Activated naive CD4-positive, alpha-beta T cell treated with anti-CD3 and anti-CD28 coated beads, Interleukin-2, amount 10 ng/mL, durations not matched to agents 7 days and 5 days (primary cell): ENCODE results near the gene EVI5.

Source experiments
- CTCF ChIA-PET: fragments of 350-600 bp; sonication (Branson Sonifier 250); formaldehyde crosslinking; loops from one replicate; lab custom pipeline; 2021; ENCODE audit warnings: antibody characterized with exemption; lab: Charles Lee
- DNase-seq: peaks from one replicate; pipeline ENCODE4 v3.0.0-alpha.2; 2020
- H3K27ac Mint-ChIP-seq: one replicate; pipeline ENCODE4 v1.8.0; 2021; ENCODE audit warnings: mild to moderate bottlenecking, moderate library complexity, mixed read lengths
- H3K27me3 Mint-ChIP-seq: one replicate; pipeline ENCODE4 v1.8.0; 2021; ENCODE audit warnings: mild to moderate bottlenecking, mixed read lengths
- H3K36me3 Mint-ChIP-seq: one replicate; pipeline ENCODE4 v1.8.0; 2021; ENCODE audit warnings: mixed read lengths
- H3K4me1 Mint-ChIP-seq: one replicate; pipeline ENCODE4 v1.8.0; 2021; ENCODE audit warnings: mixed read lengths
- H3K4me3 Mint-ChIP-seq: one replicate; pipeline ENCODE4 v1.8.0; 2021; ENCODE audit warnings: mild to moderate bottlenecking, moderate library complexity, mixed read lengths
- H3K9me3 Mint-ChIP-seq: one replicate; pipeline ENCODE4 v1.8.0; 2021; ENCODE audit warnings: mixed read lengths

The EVI5 gene

DNA sequence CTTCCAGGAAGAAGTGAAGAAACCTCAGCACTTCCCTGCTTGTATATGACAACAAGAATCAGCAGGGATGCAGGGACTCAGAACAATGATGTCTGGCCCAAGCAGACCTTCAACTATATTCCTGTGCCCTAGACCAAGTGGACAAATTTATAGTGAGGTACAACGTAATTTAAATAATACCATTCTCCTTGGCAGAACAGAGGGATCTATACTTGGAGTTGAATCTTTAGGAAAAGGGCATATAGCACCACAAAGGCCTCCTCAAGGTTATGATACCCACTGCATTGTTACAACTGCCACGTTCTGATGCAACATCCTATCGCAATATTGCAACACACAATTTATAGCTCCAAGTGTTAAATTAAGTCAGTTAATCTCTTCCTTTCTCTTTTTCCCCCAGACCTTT is 269.1 kb downstream of the EVI5 start:
- Mint-ChIP-seq H3K9me3 (no peaks in the 10 kb centered on the region), H3K4me1 (peaks cover 12% of the 10 kb centered on the region), H3K27me3 (no peaks in the 10 kb centered on the region), H3K27ac (no peak overlapping the region), H3K4me3 (no peak overlapping the region), H3K36me3 (no peaks in the 10 kb centered on the region)
- DNase-seq: no peak
- CTCF ChIA-PET: no interaction called here

DNA sequence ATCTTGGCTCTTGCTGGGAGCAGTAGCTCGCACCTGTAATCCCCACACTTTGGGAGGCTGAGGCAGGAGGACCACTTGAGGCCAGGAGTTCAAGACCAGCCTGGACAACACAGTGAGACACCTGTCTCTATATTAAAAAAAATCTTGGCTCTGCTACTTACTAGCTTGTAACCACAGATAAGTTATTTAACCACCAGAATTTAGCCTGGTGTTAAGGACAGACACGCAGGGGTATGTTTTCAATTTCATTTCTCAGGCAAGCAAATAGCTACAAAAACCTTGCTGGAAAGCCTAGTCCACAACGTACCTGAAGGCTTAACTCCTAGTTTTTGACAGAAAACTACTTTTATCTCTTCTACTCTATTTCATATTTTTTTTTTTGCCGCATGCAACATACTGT is 273.4 kb downstream of the EVI5 start:
- no peaks in the 10 kb centered on the region for H3K27me3 Mint-ChIP-seq
- CTCF ChIA-PET: no interaction called here
- no peaks in the 10 kb centered on the region for H3K36me3 Mint-ChIP-seq
- H3K9me3 Mint-ChIP-seq: no peaks in the 10 kb centered on the region
- no peak overlapping the region for H3K4me3 Mint-ChIP-seq
- H3K27ac Mint-ChIP-seq: no peak overlapping the region
- DNase-seq: no peak
- H3K4me1 Mint-ChIP-seq: peaks cover 10% of the 10 kb centered on the region

DNA sequence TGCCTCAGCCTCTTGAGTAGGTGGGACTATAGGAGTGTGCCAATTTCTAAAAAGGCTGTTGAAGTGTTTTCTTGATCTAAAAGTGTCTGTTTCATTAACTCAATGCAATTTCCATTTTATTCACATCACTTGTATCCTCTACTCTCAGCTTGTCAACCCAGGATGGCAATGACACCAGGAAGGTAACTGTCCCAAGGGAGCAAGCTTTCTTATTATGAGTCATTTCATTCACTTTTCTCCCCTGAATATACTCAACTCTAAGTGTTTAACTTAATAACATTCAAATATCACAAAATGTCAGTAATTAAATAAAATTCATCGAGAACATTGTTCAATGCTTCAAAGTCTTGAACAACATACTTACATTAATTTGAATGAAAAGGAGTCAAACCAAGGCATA is 275.3 kb downstream of the EVI5 start:
- Mint-ChIP-seq H3K4me3 (no peak overlapping the region), H3K27ac (no peak overlapping the region), H3K36me3 (no peaks in the 10 kb centered on the region), H3K4me1 (peaks cover 11% of the 10 kb centered on the region), H3K27me3 (no peaks in the 10 kb centered on the region), H3K9me3 (no peaks in the 10 kb centered on the region)
- no peak for DNase-seq
- CTCF ChIA-PET: no interaction called here

DNA sequence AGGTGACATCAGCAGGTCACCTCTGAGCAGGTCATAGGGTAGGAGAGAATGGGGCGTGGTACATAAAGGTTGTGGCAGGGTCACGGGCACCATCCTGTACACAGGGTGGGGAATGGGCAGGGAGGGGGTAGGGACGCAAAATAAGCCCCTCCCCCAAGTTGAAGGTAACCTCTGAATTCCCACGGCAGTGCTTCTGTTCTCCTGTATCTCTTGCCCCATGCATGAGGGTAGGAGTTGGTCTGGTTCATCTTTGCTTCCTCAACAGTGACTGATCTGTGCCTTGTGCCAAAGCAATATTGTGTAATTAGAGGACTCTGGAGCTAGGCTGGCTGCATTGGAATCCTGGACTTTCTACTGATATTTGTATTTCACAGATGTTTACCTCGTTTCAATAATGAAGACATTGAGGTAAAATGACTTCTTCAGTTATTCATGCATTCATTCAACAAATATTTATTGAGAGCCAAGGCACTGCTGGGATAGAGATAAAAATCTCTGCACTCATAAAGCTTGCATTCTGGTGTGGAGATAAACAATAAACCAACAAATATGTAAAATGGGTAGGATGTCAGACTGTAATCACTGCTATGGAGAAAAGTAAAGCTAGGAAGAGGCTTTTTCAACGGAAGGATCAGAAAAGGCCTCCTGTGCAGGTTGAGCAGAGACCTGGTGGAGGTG is 279.8 kb downstream of the EVI5 start:
- H3K36me3 Mint-ChIP-seq: no peaks in the 10 kb centered on the region
- H3K27me3 Mint-ChIP-seq: no peaks in the 10 kb centered on the region
- no peak overlapping the region for H3K4me3 Mint-ChIP-seq
- no peak for DNase-seq
- CTCF ChIA-PET: interaction anchor here (1.2 kb wide), 1 partner anchor 26 kb away, joined by 4 read pairs; no protein-coding TSS in a partner anchor
- H3K27ac Mint-ChIP-seq: no peak overlapping the region
- H3K9me3 Mint-ChIP-seq: no peaks in the 10 kb centered on the region
- peaks cover 31% of the 10 kb centered on the region for H3K4me1 Mint-ChIP-seq

DNA sequence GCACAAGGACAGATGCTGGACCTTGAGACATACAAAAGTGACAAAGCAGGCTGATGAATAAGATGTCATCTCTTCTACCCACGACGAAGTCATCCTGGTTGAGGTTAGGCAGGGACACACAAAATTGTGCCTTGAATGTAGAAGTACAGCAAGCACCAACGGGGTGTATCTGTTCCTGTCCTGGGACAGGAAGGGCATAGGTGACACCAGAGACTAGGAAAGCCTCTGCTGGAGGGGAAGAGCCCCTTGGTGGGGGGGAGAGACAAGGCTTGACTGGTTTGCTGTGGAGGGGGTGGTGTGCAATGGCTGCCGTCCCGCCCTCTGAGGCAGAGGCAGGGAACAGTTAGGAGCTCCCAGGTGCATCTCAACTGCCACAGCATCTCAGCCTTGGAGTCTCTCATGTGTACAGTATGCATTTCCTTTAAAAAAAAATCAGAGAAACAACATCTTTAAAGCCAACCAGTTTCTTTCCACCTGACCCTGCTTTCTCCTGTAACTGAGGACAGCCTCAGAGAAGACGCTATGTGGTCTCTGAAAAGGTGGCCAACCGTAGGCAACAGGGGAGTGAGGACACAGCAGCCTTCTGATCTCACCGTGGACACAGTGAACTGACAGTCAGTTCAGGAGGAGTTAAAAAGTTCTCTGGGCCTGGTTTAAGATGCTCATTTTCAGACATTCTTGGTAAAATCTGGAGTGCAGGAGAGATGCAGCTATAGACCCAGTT is 280.5 kb downstream of the EVI5 start:
- Mint-ChIP-seq H3K4me1 (peaks cover 31% of the 10 kb centered on the region), H3K27ac (no peak overlapping the region), H3K4me3 (no peak overlapping the region), H3K27me3 (no peaks in the 10 kb centered on the region), H3K9me3 (no peaks in the 10 kb centered on the region), H3K36me3 (no peaks in the 10 kb centered on the region)
- CTCF ChIA-PET: interaction anchor here (0.6 to 1.2 kb wide), 3 partner anchors 16 to 27 kb away, joined by 3 to 4 read pairs (median 4); no protein-coding TSS in a partner anchor
- DNase-seq: no peak

DNA sequence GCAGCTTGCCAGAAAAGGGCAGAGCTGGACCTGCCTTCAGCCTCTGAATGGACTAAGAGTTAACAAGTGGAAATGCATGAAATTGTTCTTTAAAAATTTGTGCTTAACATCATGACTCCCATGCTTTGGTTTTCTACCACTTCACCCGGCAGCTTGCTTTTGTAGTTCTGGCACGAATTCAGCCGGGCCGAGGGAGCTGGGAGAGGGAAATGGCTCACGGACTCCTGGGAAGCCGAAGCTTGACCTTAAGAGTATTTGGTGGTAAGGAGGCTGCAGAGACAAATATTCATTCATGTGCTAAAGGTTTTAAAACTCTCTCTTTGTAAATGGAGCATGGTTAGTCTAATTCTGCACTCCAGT is 281.0 kb downstream of the EVI5 start:
- H3K4me1 Mint-ChIP-seq: peaks cover 31% of the 10 kb centered on the region
- H3K9me3 Mint-ChIP-seq: no peaks in the 10 kb centered on the region
- H3K4me3 Mint-ChIP-seq: no peak overlapping the region
- H3K27ac Mint-ChIP-seq: no peak overlapping the region
- CTCF ChIA-PET: interaction anchor here (0.6 to 1.1 kb wide), 3 partner anchors 15 to 35 kb away, joined by 3 to 4 read pairs (median 3); no protein-coding TSS in a partner anchor
- no peaks in the 10 kb centered on the region for H3K27me3 Mint-ChIP-seq
- no peak for DNase-seq
- no peaks in the 10 kb centered on the region for H3K36me3 Mint-ChIP-seq

DNA sequence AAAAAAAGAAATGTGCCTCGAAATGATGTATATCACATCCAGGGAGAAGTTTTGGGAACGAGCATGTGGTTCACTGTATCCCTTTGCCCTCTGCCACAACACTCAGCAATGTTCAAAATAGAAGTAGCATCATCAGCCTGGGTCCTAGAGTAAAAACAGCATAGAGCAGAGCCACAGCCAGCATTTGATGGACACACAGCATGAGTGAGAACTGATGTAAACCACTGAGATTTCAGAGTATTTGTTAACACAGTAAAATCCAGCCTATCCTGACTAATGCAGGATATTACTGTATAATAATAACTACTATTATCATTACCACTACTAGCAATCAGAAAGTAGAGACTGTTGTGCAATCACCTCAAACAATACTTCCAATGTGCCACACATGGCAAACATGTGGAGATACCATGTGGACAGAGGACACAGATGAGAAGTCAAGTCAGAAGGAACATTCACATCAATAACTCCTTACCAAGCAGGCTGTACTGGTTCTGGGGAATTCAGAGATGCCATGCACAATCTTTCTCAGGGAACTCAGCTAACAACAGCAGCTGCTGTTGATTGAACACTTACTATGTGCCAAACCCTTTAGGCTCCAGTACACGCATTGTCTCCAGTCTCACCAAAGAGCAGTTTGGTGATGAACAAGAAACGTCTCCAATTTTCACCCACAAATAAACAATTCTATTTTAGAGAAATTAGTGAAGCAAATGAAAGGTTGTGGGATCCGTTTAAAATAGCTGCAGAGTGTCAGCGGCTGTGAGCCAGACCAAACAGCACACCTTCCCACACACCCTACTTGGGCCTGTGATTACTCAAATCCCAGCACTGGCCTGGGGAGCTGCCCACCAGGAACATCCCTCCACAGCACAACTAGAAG is 281.6 kb downstream of the EVI5 start:
- DNase-seq: no peak
- Mint-ChIP-seq H3K27ac (no peak overlapping the region), H3K9me3 (no peaks in the 10 kb centered on the region), H3K4me1 (peaks cover 31% of the 10 kb centered on the region), H3K27me3 (no peaks in the 10 kb centered on the region), H3K4me3 (no peak overlapping the region), H3K36me3 (no peaks in the 10 kb centered on the region)
- CTCF ChIA-PET: interaction anchor here (1.1 kb wide), 2 partner anchors 18 to 36 kb away, joined by 3 to 4 read pairs; no protein-coding TSS in a partner anchor

DNA sequence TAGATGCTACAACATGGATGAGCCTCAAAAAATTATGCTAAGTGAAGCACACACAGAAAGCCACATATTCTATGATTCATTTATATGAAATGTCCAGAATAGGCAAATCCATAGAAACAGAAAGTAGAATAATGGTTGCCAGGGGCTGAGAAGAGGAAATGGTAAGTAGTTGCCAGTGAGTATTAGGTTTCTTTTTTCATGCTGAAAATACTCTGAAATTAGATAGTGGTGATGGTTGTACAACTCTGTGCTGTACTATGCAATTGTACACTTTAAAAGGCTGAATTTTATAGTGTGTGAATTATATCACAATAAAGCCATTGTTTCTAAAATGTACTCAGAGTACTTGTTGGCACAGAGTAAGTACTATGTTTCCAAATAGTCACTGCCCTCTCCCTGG is 282.7 kb downstream of the EVI5 start:
- no peak for DNase-seq
- Mint-ChIP-seq H3K4me3 (no peak overlapping the region), H3K27ac (peak overlapping the region; percentile 8), H3K9me3 (no peaks in the 10 kb centered on the region), H3K36me3 (no peaks in the 10 kb centered on the region), H3K4me1 (peaks cover 31% of the 10 kb centered on the region), H3K27me3 (no peaks in the 10 kb centered on the region)
- CTCF ChIA-PET: no interaction called here

DNA sequence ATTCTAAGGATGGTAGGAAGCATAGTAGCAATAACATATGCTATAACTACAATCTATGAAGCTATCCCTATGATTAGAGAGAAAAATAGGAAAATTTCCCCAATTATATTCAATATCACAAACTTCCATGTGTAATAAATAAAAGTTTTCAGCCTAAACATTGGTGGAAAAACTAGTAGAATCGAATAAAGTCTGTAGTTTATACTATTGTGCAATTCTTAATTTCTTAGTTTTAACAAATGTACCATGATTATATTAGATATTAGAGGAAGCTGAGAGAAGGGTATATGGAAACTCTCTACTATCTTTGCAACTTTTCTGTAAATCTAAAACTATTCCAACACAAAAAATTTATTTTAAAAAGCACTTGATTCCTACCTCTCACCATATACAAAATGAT is 284.4 kb downstream of the EVI5 start:
- Mint-ChIP-seq H3K36me3 (no peaks in the 10 kb centered on the region), H3K4me3 (no peak overlapping the region), H3K4me1 (peaks cover 41% of the 10 kb centered on the region), H3K27ac (no peak overlapping the region), H3K9me3 (no peaks in the 10 kb centered on the region), H3K27me3 (no peaks in the 10 kb centered on the region)
- CTCF ChIA-PET: interaction anchor here (1.2 kb wide), 1 partner anchor 15 kb away, joined by 4 read pairs; no protein-coding TSS in a partner anchor
- no peak for DNase-seq

DNA sequence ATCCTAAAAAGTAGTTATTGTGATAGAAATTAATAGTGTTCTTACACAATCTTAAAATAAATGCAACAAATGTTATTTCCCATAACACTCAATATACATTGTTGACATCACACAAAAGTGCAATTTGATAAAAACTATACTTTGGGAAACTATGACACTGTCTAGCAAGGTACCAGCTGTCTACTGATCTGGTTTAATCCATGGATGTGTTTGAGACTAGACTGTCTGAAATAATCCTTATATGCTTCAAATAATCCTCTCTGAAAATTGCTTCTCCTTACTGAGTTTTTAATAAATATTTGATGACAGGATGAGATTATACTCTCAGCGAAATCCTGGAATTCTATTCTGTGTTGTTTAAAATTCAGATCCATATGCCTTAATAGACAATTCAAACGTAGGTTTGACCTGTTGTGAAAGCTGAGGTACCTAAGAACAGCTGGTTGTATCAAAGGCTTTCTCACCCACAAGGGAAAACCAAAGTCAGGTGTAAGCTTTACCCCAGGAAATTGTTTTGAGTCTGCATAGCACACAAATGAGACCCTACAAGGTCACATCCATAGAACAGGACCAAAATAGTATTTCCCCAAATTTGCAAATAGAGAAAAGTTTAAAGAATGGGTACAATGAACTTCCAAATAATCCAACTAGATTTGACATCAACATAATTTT is 289.4 kb downstream of the EVI5 start:
- peak overlapping the region; percentile 55 for H3K27ac Mint-ChIP-seq
- H3K9me3 Mint-ChIP-seq: no peaks in the 10 kb centered on the region
- no peaks in the 10 kb centered on the region for H3K27me3 Mint-ChIP-seq
- peak overlapping the region; percentile 28 for H3K4me3 Mint-ChIP-seq
- H3K4me1 Mint-ChIP-seq: peaks cover 44% of the 10 kb centered on the region
- H3K36me3 Mint-ChIP-seq: peaks cover 5% of the 10 kb centered on the region
- CTCF ChIA-PET: interaction anchor here (0.6 kb wide), 1 partner anchor 9 kb away, joined by 3 read pairs; no protein-coding TSS in a partner anchor
- no peak for DNase-seq

DNA sequence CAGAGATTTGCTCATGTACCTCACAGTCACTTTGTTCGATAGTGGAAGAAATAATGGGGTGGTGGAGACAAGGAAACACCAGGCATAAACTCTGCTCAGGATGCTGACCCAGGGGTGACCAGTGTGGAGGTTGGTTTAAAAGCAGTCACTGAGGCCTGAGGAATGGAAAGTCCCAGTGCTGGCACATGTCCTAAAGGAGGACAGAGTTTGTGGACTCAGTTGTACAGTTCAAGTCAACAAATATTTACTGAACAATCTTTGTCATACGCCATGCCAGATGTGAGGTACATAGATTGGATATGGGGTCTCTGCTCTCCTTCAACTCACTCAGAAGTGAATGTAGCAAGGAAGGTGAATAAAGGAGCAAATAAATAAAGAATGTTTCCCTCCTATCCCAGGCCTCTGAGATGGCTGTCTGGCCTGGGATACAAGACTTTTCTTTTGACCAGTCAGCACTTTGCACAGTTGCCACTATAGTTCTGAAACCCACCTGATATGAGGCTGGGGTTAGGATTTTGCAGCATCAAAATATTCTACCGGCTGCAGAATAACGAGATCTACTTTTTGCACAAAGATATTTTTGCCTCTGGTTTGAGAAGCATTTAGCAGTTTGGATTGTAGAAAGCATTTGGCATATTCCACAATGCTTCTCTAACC is 290.3 kb downstream of the EVI5 start:
- peaks cover 5% of the 10 kb centered on the region for H3K36me3 Mint-ChIP-seq
- no peak overlapping the region for H3K4me3 Mint-ChIP-seq
- H3K27ac Mint-ChIP-seq: no peak overlapping the region
- H3K4me1 Mint-ChIP-seq: peaks cover 49% of the 10 kb centered on the region
- H3K27me3 Mint-ChIP-seq: no peaks in the 10 kb centered on the region
- DNase-seq: no peak
- H3K9me3 Mint-ChIP-seq: no peaks in the 10 kb centered on the region
- CTCF ChIA-PET: no interaction called here

DNA sequence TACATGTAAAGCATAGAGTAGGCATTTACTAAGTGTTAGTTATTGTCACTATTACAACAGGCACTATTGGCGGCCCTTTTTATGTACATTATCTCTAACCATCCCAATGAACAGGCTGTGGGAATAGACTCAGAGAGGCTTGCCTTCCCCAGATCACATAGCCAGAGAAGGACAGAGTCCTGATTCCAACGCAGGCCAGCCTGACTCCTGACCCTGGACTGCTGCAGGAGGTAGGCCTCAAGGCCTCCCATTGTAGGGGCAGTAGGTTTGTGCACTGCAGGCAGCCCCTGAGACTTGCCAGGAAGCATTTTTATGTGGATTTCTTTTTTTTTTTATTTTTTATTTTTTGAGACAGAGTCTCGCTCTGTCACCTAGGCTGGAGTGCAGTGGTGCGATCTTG is 291.8 kb downstream of the EVI5 start:
- CTCF ChIA-PET: no interaction called here
- H3K27me3 Mint-ChIP-seq: no peaks in the 10 kb centered on the region
- no peak overlapping the region for H3K4me3 Mint-ChIP-seq
- peaks cover 63% of the 10 kb centered on the region for H3K4me1 Mint-ChIP-seq
- H3K27ac Mint-ChIP-seq: no peak overlapping the region
- H3K36me3 Mint-ChIP-seq: peaks cover 5% of the 10 kb centered on the region
- H3K9me3 Mint-ChIP-seq: no peaks in the 10 kb centered on the region
- no peak for DNase-seq

DNA sequence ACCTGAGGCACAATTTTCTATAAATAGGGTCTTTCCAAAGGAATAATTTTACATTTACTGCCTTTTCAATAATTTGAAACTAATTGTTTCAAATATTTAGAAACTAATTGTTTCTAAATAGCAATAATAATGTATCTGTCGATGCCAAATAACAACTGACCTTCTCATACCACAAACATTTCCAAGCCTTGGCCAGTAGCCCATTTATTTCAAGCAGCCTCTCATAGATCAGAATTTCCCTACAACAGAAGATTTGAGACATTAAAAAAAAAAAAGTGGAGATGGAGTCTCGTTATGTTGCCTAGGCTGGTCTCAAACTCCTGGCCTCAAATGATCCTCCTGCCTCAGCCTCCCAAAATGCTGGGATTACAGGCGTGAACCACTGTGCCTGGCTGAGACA is 296.1 kb downstream of the EVI5 start:
- Mint-ChIP-seq H3K4me1 (peaks cover 49% of the 10 kb centered on the region), H3K4me3 (peak overlapping the region; percentile 86), H3K9me3 (no peaks in the 10 kb centered on the region), H3K36me3 (peaks cover 12% of the 10 kb centered on the region), H3K27me3 (peaks cover 5% of the 10 kb centered on the region), H3K27ac (no peak overlapping the region)
- DNase-seq: no peak
- CTCF ChIA-PET: interaction anchor here (1.1 to 1.8 kb wide), 5 partner anchors 14 to 111 kb away, joined by 3 to 5 read pairs (median 3); no protein-coding TSS in a partner anchor
